SKM-1 treated with dmso at 0.1 percent for 144 hours (cell line): ENCODE results near the gene AEBP2.
"Not testable (repeated sequence)": the region's sequence is repeated elsewhere in the genome, so short reads cannot be mapped to it uniquely, and the experiment has no call there.

Experiments used
- DNase-seq: peaks from one replicate; lab custom pipeline; 2025; ENCODE audit not compliant: unreplicated experiment; lab: John Stamatoyannopoulos, UW

Gene AEBP2

DNA sequence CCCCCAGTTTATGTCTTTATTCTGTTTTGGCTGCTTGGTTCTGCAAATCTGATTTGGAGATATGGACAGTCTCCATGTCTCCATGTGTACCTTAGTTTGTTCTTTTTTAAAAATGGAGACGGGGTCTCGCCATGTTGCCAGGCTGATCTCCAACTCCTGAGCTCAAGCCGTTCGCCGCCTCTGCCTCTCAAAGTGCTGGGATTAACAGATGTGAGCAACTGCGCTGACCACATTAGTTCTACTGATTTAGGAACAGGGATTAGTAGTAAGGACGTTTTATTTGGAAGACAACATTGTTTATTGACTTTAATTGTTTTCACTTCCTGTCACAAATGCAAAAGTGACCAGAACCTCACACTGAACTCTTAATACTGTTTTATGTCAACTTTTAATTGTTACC lies 14.7 kb downstream of the AEBP2 start:
- no peak for DNase-seq

DNA sequence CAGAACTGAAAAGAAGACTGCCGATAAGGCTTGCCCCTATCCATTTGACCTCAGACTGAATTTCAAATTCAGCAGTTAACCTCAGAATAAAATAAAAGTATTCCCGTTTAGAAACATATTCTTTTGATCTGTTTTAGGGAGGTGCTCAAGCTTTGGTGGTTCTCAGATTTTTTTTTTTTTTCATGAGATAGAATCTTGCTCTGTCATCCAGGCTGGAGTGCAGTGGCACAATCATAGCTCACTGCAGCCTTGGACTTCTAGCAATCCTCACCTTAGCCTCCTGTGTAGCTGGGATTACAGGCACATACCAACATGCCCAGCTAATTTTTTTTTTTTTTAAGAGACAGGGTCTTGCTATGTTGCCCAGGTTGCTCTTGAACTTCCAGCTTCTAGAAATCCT lies 15.5 kb downstream of the AEBP2 start:
- no peak for DNase-seq

DNA sequence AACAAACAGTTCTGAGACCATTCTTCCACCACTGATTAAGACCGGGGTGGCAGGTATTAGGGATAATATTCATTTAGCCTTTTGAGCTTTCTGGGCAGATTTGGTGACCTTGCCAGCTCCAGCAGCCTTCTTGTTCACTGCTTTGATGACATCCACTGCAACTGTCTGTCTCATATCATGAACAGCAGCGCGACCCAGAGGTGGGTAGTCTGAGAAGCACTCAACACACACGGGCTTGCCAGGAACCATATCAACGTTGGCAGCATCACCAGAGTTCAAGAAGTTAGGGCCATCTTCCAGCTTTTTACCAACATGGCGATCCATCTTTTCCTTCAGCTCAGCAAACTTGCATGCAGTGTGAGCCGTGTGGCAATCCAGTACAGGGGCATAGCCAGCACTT lies 16.9 kb downstream of the AEBP2 start:
- no peak for DNase-seq

DNA sequence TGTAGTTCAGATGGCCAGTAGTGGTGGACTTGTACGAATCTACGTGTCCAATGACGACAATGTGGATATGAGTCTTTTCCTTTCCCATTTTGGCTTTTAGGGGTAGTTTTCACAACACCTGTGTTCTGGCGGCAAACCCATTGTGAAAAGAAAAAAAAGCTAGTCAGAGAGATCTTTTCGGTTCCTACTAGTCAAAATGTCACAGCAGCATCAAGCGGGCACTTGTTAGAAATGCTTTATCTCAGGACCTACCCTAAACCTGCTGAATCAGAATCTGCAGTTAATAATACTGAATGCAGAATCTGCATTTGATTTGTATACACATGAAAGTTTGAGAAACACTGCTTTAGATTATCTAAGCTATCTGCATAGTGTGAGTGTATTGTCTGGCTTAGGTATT lies 18.3 kb downstream of the AEBP2 start:
- no peak for DNase-seq

DNA sequence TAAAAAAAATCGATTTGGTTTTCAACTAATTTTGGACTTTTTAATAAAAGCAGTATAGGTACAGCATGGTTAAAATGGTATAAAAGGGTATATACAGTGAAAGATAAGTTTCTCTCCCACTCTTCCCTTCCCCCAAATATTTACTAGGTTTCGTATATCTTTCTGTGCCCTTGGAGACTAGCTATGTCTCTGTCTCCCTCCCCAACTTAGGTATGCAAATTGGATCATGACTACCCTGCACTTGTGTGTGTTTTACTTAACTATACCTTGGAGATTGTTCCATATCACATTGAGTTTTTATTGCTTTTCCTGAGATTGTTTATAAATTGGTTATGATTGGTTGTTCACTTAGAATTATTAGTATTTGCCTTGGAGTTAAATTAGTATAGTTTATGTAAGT lies 19.4 kb downstream of the AEBP2 start:
- DNase-seq: no peak

DNA sequence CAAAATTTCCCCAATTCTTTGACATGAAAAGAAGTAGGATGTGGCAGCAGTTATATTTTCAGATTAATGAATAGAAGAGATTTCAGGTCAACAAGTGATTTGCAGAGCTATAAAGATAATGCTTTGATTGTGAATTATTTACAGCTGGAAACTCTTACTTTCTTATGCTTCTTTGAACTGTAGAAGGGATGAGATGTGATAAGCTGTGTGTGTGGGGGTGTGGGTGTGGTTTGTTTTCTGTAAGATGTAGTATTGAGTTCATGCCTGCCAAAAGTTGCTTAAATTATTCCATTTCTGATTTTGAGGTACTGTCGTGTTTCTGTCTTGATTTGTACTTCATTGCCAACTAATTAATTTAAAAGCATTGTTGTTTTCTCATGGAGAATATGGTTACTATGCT lies 22.7 kb downstream of the AEBP2 start:
- DNase-seq: no peak

DNA sequence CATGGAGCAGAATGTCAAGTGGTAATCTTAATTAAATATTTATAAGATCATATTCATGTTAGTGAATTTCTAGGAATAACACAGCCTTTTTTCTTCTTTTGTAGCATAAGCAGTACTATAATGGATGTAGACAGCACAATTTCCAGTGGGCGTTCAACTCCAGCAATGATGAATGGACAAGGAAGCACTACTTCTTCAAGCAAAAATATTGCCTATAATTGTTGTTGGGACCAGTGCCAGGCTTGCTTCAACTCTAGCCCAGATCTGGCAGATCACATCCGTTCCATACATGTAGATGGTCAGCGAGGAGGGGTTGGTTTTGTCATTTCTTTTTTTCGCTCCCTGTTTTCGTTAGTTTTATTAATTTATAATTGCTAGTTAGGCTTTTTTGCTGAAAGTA lies 23.1 kb downstream of the AEBP2 start:
- no peak for DNase-seq

DNA sequence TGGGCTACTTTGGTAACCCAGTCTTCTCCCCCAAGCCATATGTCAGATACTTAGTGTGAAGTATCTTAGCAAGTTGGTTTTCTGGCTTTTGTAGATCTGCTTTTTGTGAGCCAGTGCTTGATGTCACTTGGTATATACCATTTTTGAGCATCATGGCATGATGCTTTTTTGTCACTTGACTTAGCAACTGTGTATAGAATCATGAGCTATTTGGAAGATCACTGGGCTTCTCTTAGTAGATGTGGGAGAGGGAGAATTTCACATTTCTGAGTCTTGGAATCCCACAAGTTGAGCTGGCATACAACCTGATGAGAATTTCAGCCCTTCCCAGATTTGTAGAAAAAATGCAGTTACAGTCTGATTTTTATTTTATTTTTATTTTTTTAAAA lies 24.9 kb downstream of the AEBP2 start:
- no peak for DNase-seq

DNA sequence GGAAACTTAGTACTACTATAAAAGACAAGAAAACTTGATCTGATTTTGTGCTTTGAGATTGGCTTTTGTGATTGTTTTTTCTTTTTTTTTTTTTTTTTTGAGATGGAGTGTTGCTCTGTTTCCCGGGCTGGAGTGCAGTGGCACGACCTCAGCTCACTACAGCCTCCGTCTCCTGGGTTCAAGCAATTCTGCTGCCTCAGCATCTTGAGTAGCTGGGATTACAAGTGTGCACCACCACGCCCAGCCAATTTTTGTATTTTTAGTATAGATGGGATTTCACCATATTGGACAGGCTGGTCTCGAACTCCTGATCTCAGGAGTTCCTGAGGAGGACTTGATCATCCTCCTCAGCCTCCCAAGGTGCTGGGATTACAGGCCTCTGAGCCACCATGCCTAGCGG lies 26.4 kb downstream of the AEBP2 start:
- no peak for DNase-seq

DNA sequence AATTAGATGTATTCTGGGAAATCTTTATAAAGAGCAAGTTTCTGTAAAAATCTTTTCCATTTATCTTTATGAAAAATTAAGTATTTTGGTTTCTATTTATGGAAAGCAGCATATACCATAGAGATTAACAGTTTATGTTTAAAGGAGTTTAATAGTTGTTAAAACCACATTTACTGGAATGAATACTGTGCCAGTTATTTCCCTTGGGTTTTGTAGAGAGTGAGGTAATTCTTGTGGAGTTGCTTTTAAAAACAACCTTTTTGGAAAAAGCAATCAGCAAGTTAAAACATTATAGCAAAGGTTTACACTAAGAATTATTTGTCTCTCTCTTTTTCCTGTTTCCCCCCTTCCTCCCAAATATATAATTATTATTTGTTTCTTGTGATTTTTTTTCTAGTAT lies 34.9 kb downstream of the AEBP2 start:
- DNase-seq: no peak

DNA sequence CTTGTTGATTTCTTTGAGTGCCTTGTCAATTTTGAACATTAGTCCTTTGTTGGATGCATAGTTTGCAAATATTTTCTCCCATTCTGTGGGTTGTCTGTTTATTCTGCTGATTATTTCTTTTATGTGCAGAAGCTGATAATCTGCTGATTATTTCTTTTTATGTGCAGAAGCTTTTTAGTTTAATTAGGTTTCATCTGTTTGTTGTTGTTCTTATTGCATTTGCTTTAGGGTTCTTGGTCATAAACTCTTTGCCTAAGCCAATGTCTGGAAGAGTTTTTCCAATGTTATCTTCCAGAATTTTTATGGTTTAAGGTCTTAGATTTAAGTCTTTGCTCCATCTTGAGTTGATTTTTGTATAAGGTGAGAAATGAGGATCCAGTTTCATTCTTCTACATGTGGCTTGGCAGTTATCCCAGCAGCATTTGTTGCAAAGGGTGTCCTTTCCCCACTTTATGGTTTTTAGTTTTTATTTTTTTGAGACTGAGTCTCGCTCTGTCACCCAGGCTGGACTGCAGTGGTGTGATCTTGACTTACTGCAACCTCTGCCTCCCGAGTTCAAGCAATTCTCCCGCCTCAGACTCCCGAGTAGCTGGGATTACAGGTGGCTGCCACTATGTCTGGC lies 36.7 kb downstream of the AEBP2 start:
- not testable (repeated sequence) for DNase-seq

DNA sequence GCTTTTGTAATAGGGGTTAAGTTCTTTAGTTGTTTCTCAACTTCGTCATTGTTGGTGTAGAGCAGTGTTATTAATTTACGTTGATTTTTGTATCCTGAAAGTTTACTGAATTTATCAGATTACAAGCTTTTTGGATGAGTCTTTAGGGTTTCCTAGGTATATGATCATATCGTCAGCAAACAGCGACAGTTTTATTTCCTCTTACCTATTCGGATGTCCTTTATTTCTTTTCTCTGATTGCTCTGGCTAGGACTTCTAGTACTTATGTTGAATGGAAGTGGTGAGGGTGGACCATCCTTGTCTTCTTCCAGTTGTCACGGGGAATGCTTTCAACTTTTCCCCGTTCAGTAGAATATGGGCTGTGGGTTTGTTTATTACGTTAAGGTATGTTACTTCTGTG lies 37.8 kb downstream of the AEBP2 start:
- DNase-seq: no peak

DNA sequence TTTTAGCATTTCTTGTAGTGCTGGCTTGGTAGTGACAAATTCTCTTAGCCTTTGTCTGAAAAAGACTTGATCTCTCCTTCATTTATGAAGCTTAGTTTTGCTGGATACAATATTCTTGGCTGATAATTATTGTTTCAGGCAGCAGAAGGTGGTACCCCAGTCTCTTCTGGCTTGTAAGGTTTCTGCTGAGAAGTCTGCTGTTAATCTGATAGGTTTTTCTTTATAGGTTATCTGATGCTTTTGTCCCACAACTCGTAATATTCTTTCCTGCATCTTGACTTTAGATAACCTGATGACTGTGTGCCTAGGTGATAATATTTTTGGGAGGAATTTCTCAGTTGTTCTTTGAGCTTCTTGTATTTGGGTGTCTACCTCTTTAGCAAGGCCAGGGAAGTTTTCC lies 41.2 kb downstream of the AEBP2 start:
- DNase-seq: no peak

DNA sequence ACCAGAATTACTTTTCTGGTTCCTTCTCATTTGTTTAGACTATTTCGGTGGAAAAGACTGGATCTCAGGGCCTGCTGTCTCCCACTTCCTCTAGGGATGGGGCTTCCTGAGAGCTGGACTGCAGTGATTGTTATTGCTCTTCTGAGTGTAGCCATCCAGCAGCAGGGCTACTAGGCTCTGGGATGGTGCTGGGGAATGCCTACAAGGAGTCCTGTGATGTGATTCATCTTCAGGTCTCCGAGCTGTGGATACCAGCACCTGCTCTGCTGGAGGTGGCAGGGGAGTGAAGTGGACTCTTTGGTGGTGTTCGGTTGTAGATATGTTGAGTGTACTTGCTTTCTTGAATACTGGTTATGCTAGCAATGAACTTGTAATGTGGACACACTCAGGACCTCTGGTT lies 42.7 kb downstream of the AEBP2 start:
- DNase-seq: no peak

DNA sequence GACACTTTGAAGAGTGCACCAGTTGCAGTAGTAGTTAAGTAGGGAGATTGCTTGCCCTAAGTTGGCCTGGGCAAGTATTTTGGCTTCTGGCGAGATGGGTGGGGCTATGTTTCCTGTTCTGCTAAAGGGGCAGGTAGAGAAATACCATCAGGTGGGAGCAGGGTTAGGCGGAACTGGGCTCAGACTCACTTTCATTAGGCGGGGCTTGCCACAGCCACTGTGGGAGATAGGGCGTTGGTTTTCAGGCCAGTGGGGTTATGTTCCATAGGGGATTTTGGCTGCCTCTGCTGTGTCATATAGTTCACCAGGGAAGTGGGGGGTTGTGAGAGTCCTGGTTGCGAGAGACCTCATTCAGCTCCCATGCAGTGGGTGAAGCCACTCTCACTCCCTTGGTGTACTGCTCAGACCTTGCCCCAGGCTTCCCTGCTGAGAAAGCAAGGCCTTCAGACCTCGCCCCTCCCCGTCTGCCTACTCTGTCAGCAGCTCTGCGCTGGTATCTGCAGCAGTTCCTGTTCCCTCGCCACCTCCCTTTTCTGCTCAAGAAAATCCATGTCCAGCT lies 43.3 kb downstream of the AEBP2 start:
- DNase-seq: no peak

DNA sequence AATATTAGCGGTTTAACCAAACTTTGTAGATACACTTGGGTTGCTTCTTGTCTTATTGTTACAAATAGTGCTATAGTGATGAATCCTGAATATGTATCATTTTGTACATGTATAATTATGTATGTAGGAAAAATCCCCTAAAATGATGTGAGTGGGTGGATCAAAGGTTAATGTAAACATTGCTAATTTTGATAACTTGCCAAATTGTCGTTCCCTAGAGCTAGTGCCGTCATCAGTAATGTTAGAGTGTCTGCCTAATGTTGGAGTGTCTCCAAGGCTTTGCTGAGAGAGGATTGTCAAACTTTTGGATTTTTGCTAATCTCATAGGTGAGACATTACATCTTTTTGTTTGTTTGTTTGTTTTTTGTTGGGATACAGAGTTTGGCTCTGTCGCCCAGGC lies 44.4 kb downstream of the AEBP2 start:
- DNase-seq: no peak

DNA sequence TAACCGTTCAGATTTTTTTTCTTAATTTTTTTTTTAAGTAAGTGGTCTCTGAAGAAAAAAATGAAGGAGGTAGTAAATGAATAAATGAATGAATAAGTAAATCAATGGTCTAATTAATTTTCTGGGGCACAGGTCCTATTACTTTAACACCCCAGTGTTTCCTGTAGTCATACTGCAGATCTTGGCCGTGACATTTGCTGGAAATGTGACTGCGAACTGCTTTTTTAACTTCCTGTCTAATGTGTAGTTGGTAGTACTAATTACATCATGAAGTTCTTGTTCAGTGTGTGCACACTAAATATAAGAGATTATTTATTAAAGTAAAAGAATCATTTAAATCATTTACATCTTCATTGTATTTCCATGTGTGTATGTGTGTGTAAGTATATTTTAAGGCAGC lies 45.4 kb downstream of the AEBP2 start:
- DNase-seq: no peak

DNA sequence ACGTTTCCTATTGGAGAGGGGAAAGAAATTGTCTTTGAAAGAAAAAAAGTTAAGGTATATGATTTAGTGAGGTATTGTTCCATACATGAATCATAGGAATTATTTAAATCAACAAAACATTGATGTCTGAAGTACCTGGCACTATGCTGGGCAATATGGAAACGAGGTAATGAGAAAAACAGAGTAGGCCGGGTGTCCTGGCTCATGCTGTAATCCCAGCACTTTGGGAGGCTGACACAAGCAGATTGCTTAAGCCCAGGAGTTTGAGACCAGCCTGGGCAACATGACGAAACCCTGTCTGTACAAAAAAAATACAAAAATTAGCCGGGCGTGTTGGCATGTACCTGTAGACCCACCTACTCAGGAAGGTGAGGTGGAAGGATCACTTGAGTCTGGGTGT lies 45.9 kb downstream of the AEBP2 start:
- DNase-seq: no peak

DNA sequence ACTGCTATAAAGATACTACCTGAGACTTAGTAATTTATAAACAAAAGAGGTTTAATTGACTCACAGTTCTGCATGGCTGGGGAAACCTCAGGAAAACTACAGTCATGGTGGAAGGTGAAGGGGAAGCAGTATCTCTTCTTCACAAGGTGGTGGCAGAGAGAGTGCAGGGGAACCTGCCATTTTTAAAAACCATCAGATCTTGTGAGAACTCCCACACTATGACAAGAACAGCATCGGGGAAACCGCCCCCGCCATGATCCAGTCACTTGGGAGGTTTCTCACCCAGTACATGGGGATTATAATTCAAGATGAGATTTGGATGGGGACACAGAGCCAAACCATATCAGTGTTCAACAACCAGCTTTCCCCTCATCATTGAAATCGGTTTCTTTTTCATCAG lies 49.9 kb downstream of the AEBP2 start:
- no peak for DNase-seq

DNA sequence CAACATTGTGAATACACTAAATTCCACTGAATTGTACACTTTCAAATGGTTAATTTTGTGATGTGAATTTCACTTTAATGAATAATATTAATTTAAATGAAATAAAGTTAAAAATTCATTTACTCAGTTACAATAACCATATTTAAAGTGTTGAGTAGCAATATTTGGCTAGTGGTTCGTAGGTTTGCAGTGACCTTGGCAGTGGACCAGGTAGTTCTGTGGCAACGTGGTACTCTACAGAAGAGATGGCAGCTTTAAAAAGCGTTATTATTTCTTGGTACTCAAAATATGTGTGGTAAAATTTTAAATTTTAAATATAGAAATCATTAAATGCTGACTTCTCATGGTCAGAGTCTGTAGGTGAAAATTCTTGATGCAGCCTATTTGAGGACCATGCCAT lies 51.6 kb downstream of the AEBP2 start:
- no peak for DNase-seq

DNA sequence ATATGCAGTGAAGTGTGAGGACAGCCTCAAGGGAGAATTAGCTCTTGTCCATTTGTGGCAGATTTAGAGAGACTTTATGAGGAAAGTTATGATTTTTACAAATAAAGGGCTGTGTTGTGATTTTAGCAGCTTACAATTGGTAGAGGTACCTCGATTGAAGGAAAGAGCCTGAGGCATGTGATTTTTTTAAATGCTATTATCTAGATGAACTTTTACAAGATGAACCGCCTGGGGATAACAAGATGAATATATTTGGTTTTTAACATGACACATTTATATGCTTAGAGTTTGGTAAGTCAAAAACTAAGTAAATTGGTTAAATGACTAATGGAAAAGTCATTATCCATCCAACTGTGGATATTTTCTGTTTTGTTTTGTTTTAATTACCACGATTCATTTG lies 52.6 kb downstream of the AEBP2 start:
- DNase-seq: no peak

DNA sequence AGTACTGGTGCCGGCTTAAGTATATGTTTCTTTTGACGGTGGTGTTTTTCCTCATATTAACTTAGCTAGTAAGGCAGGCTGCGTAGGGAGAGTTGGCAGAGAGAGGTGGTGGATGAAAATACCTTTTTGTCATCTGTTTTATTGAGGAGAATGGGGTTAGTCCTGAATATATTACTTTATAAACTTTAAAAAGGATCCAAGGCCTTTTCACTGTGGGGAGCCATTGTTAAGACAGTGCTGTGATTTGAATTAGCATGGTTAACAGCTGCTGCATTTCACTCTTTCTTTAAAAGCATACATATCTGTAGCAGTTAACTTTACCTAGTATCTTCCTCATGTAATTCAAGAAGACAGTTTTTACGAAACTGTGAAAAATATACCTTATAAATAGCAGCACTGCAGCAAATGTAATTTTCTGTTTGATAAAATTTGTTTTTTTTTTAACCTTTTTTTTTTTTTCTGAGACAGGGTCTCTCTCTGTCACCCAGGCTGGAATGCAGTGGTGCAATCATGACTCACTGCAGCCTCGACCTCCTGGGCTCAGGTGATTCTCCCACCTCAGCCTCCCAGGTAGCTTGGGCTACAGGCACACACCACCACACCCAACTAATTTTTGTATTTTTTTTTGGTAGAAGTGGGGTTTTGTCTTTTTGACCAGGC lies 57.1 kb downstream of the AEBP2 start:
- DNase-seq: no peak

DNA sequence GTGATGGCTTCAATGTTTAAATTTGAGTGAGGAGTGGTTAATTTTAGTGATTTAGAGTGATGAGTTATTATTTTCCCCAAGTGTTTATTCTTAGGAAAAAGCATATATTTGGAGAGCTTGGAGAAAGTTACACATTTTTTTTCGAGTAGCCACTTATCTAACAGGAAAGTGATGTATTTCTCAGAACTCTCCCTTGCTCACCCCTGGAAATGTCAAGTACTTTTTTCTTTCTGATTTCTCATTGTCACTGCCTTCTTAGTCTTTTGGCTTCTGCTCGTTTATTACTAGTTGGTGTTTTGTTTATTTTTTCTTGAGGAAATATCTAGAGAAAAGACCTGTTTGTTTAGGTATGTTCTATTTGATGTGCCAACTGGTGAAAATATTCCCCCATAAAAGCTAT lies 58.8 kb downstream of the AEBP2 start:
- DNase-seq: no peak
